ENCODE measurements around the gene SCNN1B.
"Not testable (repeated sequence)": the region's sequence is repeated elsewhere in the genome, so short reads cannot be mapped to it uniquely, and the experiment has no call there.

SCNN1B gene

GRCh38 chr16:23302045-23302956, at the start of gene SCNN1B:
SCNN1B (plus strand) TSS chr16:23302302; CDS start chr16:23348600, 46,298 bp downstream.
- DNase-seq, result no peak

- no peak for DNase-seq
Measured at GRCh38 chr16:23252310-23252709, 49.8 kb upstream of the SCNN1B start.

GRCh38 chr16:23253650-23254049, 48.5 kb upstream of the SCNN1B start:
- not testable (repeated sequence) for DNase-seq

- no peak for DNase-seq
Measured at GRCh38 chr16:23254338-23254737, 47.8 kb upstream of the SCNN1B start.

GRCh38 chr16:23255000-23255399, 47.1 kb upstream of the SCNN1B start:
- no peak for DNase-seq

- no peak for DNase-seq
Measured at GRCh38 chr16:23256440-23256839, 45.7 kb upstream of the SCNN1B start.

GRCh38 chr16:23257682-23258081, 44.4 kb upstream of the SCNN1B start:
- no peak for DNase-seq

GRCh38 chr16:23258919-23259237, 43.2 kb upstream of the SCNN1B start:
- DNase-seq, result no peak

GRCh38 chr16:23267647-23268046, 34.5 kb upstream of the SCNN1B start:
- no peak for DNase-seq

- DNase-seq, result no peak
Measured at GRCh38 chr16:23268561-23268960, 33.5 kb upstream of the SCNN1B start.

GRCh38 chr16:23269248-23269953, 32.7 kb upstream of the SCNN1B start:
- DNase-seq, result no peak

GRCh38 chr16:23270654-23271053, 31.4 kb upstream of the SCNN1B start:
- DNase-seq, result no peak

GRCh38 chr16:23274968-23275367, 27.1 kb upstream of the SCNN1B start:
- no peak for DNase-seq

GRCh38 chr16:23276821-23277220, 25.3 kb upstream of the SCNN1B start:
- DNase-seq, result no peak

- DNase-seq, result no peak
Measured at GRCh38 chr16:23278031-23278430, 24.1 kb upstream of the SCNN1B start.

- DNase-seq, result no peak
Measured at GRCh38 chr16:23279721-23280153, 22.4 kb upstream of the SCNN1B start.

GRCh38 chr16:23280483-23280967, 21.6 kb upstream of the SCNN1B start:
- no peak for DNase-seq

- no peak for DNase-seq
Measured at GRCh38 chr16:23282568-23282967, 19.5 kb upstream of the SCNN1B start.

- no peak for DNase-seq
Measured at GRCh38 chr16:23283571-23283970, 18.5 kb upstream of the SCNN1B start.

- DNase-seq, result no peak
Measured at GRCh38 chr16:23284584-23284983, 17.5 kb upstream of the SCNN1B start.

- DNase-seq, result no peak
Measured at GRCh38 chr16:23286131-23286532, 16.0 kb upstream of the SCNN1B start.

- DNase-seq, result no peak
Measured at GRCh38 chr16:23288209-23288608, 13.9 kb upstream of the SCNN1B start.

GRCh38 chr16:23288726-23289512, 13.2 kb upstream of the SCNN1B start:
- no peak for DNase-seq
